IMR-90 (cell line): Measurements from ENCODE around the gene RBBP4. TPM values are rescaled to one million over a fixed set of nuclear protein-coding genes. Genes with fewer than 3 reads are reported as not detected.

Experiments
- ATAC-seq: fragments of 200-7000 bp; cut with Tn5 transposase; 2 replicates; pipeline ENCODE4 v1.9.1; 2020; ENCODE audit warnings: low read depth, mild to moderate bottlenecking, moderate library complexity
- BruUV-seq: library from RNA; stranded (reverse); fragments of 400-500 nt; replicated peaks from 2 replicates; lab custom pipeline; 2021; lab: Mats Ljungman, UMichigan
- CTCF ChIA-PET: fragments of 300-600 bp; formaldehyde crosslinking; extraction: SDS; loops from one replicate; lab custom pipeline; 2021; ENCODE audit warnings: antibody characterized with exemption; lab: Yijun Ruan, JAX
- POLR2A ChIA-PET: fragments of 300-600 bp; sonication (Branson Sonifier 250); formaldehyde crosslinking; loops from one replicate; lab custom pipeline; 2022; ENCODE audit warnings: antibody characterized with exemption; ENCODE audit not compliant: unreplicated experiment; lab: Charles Lee
- DNase-seq: peaks from one replicate; pipeline ENCODE4 v3.0.0; 2013
- H2AFZ ChIP-seq: replicated peaks from 2 replicates; pipeline ENCODE3; 2013; ENCODE audit warnings: low read length, mild to moderate bottlenecking; ENCODE audit not compliant: poor library complexity
- H2AK5ac ChIP-seq: 2 replicates; pipeline ENCODE4 v1.6.1; 2013; ENCODE audit warnings: low read depth, low read length, inconsistent platforms
- H2AK9ac ChIP-seq: replicated peaks from 2 replicates; pipeline ENCODE3; 2013; ENCODE audit warnings: mild to moderate bottlenecking, low read depth, low read length, moderate library complexity; ENCODE audit not compliant: poor library complexity
- H2BK120ac ChIP-seq: 2 replicates; pipeline ENCODE4 v1.6.1; 2013; ENCODE audit warnings: low read depth, low read length, inconsistent platforms
- H2BK15ac ChIP-seq: 3 replicates; pipeline ENCODE4 v1.6.1; 2013; ENCODE audit warnings: low read depth, low read length, inconsistent platforms
- H2BK20ac ChIP-seq: 2 replicates; pipeline ENCODE4 v1.6.1; 2013; ENCODE audit warnings: low read depth, mild to moderate bottlenecking, inconsistent platforms, low read length, moderate library complexity
- H2BK5ac ChIP-seq: 2 replicates; pipeline ENCODE4 v1.6.1; 2013; ENCODE audit warnings: mild to moderate bottlenecking, low read depth, low read length, inconsistent platforms; ENCODE audit not compliant: poor library complexity, severe bottlenecking
- H3K14ac ChIP-seq: replicated peaks from 2 replicates; pipeline ENCODE4 v1.6.1; 2013; ENCODE audit warnings: low read depth, low read length, inconsistent platforms
- H3K18ac ChIP-seq: 2 replicates; pipeline ENCODE4 v1.6.1; 2013; ENCODE audit warnings: low read depth, low read length, control low read depth
- H3K23ac ChIP-seq: 2 replicates; pipeline ENCODE4 v1.6.1; 2013; ENCODE audit warnings: low read depth, low read length, inconsistent platforms
- H3K27ac ChIP-seq: 2 replicates; pipeline ENCODE4 v1.5.1; 2013; ENCODE audit warnings: mild to moderate bottlenecking, control low read depth, low read length; ENCODE audit not compliant: insufficient read depth
- H3K27me3 ChIP-seq: 2 replicates; pipeline ENCODE4 v1.6.1; 2013; ENCODE audit warnings: low read length; ENCODE audit not compliant: control insufficient read depth, insufficient read depth
- H3K36me3 ChIP-seq: 2 replicates; pipeline ENCODE4 v1.6.1; 2013; ENCODE audit warnings: low read length, mixed read lengths; ENCODE audit not compliant: control insufficient read depth, insufficient read depth
- H3K4ac ChIP-seq: 2 replicates; pipeline ENCODE4 v1.6.1; 2013; ENCODE audit warnings: low read depth, low read length, inconsistent platforms
- H3K4me1 ChIP-seq: 2 replicates; pipeline ENCODE4 v1.6.1; 2013; ENCODE audit warnings: low read length, mixed read lengths; ENCODE audit not compliant: control insufficient read depth, insufficient read depth
- H3K4me2 ChIP-seq: 2 replicates; pipeline ENCODE4 v1.6.1; 2013; ENCODE audit warnings: low read depth, mild to moderate bottlenecking, control low read depth, low read length, moderate library complexity
- H3K4me3 ChIP-seq: 2 replicates; pipeline ENCODE4 v1.5.1; 2013; ENCODE audit warnings: low read depth, mild to moderate bottlenecking, control low read depth, low read length, moderate library complexity; ENCODE audit not compliant: insufficient read depth
- H3K56ac ChIP-seq: 2 replicates; pipeline ENCODE4 v1.6.1; 2013; ENCODE audit warnings: low read length, inconsistent platforms; ENCODE audit not compliant: insufficient read depth; ENCODE audit errors: extremely low read depth
- H3K79me1 ChIP-seq, 2 experiments: 2 replicates each; pipeline ENCODE4 v1.6.1; 2013; ENCODE audit warnings: low read length in 2 of 2, inconsistent platforms in 1 of 2, low read depth in 1 of 2
- H3K9ac ChIP-seq: 2 replicates; pipeline ENCODE4 v1.6.1; 2013; ENCODE audit warnings: low read depth, low read length, control low read depth
- H3K9me1 ChIP-seq: 2 replicates; pipeline ENCODE4 v1.6.1; 2013; ENCODE audit warnings: low read length, inconsistent platforms; ENCODE audit not compliant: insufficient read depth
- H3K9me3 ChIP-seq: 2 replicates; pipeline ENCODE4 v1.6.1; 2013; ENCODE audit warnings: low read length; ENCODE audit not compliant: control insufficient read depth, insufficient read depth
- H4K20me1 ChIP-seq: 2 replicates; pipeline ENCODE4 v1.6.1; 2013; ENCODE audit warnings: low read length, inconsistent platforms; ENCODE audit not compliant: insufficient read depth
- H4K5ac ChIP-seq: 2 replicates; pipeline ENCODE4 v1.6.1; 2013; ENCODE audit warnings: mild to moderate bottlenecking, low read depth, low read length, control low read depth
- H4K8ac ChIP-seq, 2 experiments: 2 replicates each; pipeline ENCODE4 v1.6.1; 2013; ENCODE audit warnings: low read depth in 2 of 2, low read length in 2 of 2, control low read depth in 1 of 2, inconsistent platforms in 1 of 2
- H4K91ac ChIP-seq: 2 replicates; pipeline ENCODE4 v1.6.1; 2013; ENCODE audit warnings: low read depth, low read length, inconsistent platforms; ENCODE audit not compliant: insufficient read depth
- BHLHE40 ChIP-seq: fragments of 150-350 bp; IDR thresholded peaks from 2 replicates; pipeline ENCODE4 v1.6.1; 2016; ENCODE audit warnings: mild to moderate bottlenecking, low read depth, low read length
- CEBPB ChIP-seq: IDR thresholded peaks from 2 replicates; pipeline ENCODE4 v1.6.1; 2012; ENCODE audit warnings: low read depth, low read length, improper control_type of control experiment
- MAFK ChIP-seq: IDR thresholded peaks from 2 replicates; pipeline ENCODE4 v1.6.1; 2012; ENCODE audit warnings: low read depth, low read length, improper control_type of control experiment
- POLR2A ChIP-seq: IDR thresholded peaks from 2 replicates; pipeline ENCODE4 v1.6.1; 2012; ENCODE audit warnings: mild to moderate bottlenecking, low read depth, low read length
- RAD21 ChIP-seq: IDR thresholded peaks from 2 replicates; pipeline ENCODE4 v1.6.1; 2012; ENCODE audit warnings: low read length, improper control_type of control experiment
- RCOR1 ChIP-seq: IDR thresholded peaks from 2 replicates; pipeline ENCODE4 v1.6.1; 2012; ENCODE audit warnings: mild to moderate bottlenecking, low read length, improper control_type of control experiment; ENCODE audit not compliant: insufficient replicate concordance
- RFX5 ChIP-seq: IDR thresholded peaks from 2 replicates; pipeline ENCODE4 v1.8.0; 2012; ENCODE audit warnings: low read depth, mild to moderate bottlenecking, low read length, moderate library complexity
- SMC3 ChIP-seq: fragments of 150-350 bp; IDR thresholded peaks from 2 replicates; pipeline ENCODE4 v1.6.1; 2016; ENCODE audit warnings: low read depth, mild to moderate bottlenecking, antibody characterized with exemption, low read length, moderate library complexity
- WGBS, 2 experiments: methylation state at CpG; one replicate each; pipeline versions ENCODE4 v1.1.5 to v1.1.7; 2013; ENCODE audit warnings: missing lambda C conversion rate in 2 of 2; ENCODE audit not compliant: insufficient read length in 1 of 2; ENCODE audit errors: extremely low coverage in 2 of 2; 5-methylcytosine and 5-hydroxymethylcytosine counted together
- dilution Hi-C: fragments of 300-500 bp; cut with HindIII; formaldehyde crosslinking; loops from one replicate; pipeline ENCODE4 v1.14.3; 2018; ENCODE audit warnings: low sequenced_read_pairs; ENCODE audit not compliant: unreplicated experiment
- in situ Hi-C: fragments of 300-500 bp; cut with MboI; formaldehyde crosslinking; loops from 3 replicates; pipeline ENCODE4 v1.14.3; 2019; ENCODE audit warnings: low sequenced_read_pairs, inconsistent platforms, mixed read lengths
- intact Hi-C: fragments of 100-400 bp; cut with micrococcal nuclease; formaldehyde crosslinking; loops from 2 replicates; pipeline ENCODE4 v1.10.0; 2022
- polyA plus RNA-seq, 3 experiments: library from polyadenylated mRNA; depleted of rRNA; stranded (reverse); fragments of >200 nt; gene quantifications; 2 replicates each; pipeline ENCODE4 v1.2.3, GENCODE V29; 2012; ENCODE audit warnings: low replicate concordance in 1 of 3
- total RNA-seq: library from RNA; depleted of rRNA; stranded (reverse); fragments of >200 nt; gene quantifications from 2 replicates; pipeline ENCODE4 v1.2.3, GENCODE V29; 2012

The RBBP4 gene
- total and polyA plus RNA-seq, 2 of the 4 experiments (the other 2 are of a cell fraction), result 82.9 to 161 TPM

- no peak overlapping the region for H2AK5ac ChIP-seq
- POLR2A ChIA-PET, result no interaction called here
- H3K36me3 ChIP-seq, result peaks cover 12% of the 10 kb centered on the region
- H2AFZ ChIP-seq, result no peak overlapping the region
- in situ Hi-C loops, result no loop called here
- no peak overlapping the region for H3K4me3 ChIP-seq
- H3K27ac ChIP-seq, result no peak overlapping the region
- TF ChIP-seq RCOR1 (no peak), MAFK (no peak), RAD21 (no peak), RFX5 (no peak), BHLHE40 (no peak), CEBPB (no peak), SMC3 (no peak), POLR2A (no peak)
- ATAC-seq, result no peak
- H3K9ac ChIP-seq, result no peak overlapping the region
- H2AK9ac ChIP-seq, result no peak overlapping the region
- H4K91ac ChIP-seq, result no peak overlapping the region
- H2BK20ac ChIP-seq, result no peak overlapping the region
- intact Hi-C loops, result no loop called here
- no peak overlapping the region for H3K4ac ChIP-seq
- H3K27me3 ChIP-seq, result no peaks in the 10 kb centered on the region
- no peak overlapping the region for H3K4me2 ChIP-seq
- H2BK5ac ChIP-seq, result no peak overlapping the region
- CTCF ChIA-PET, result interaction anchor here (0.8 kb wide), 1 partner anchor 27 kb away, joined by 3 read pairs; no protein-coding TSS in a partner anchor
- no peak for DNase-seq
- H2BK15ac ChIP-seq, result no peak overlapping the region
- no peaks in the 10 kb centered on the region for H3K9me3 ChIP-seq
- peaks cover 8% of the 10 kb centered on the region for H3K9me1 ChIP-seq
- peaks cover 3% of the 10 kb centered on the region for H4K20me1 ChIP-seq
- dilution Hi-C loops, result no loop called here
- H4K8ac ChIP-seq, result no peak overlapping the region
- 100% methylated on average over 2 of the region's 8 CpGs; no CpG with 5 or more reads in 1 of the 2 experiments for WGBS, 2 experiments
- no peak overlapping the region for H3K18ac ChIP-seq
- no peak overlapping the region for H2BK120ac ChIP-seq
- no peak overlapping the region for H3K23ac ChIP-seq
- BruUV-seq, result no TSS peak
- no peak overlapping the region for H4K5ac ChIP-seq
- no peaks in the 10 kb centered on the region for H3K4me1 ChIP-seq
- peaks cover 16 to 39% of the 10 kb centered on the region in 2 experiments for H3K79me1 ChIP-seq
- H3K14ac ChIP-seq, result no peak overlapping the region
- H3K56ac ChIP-seq, result no peak overlapping the region
These were observed 15.3 kb upstream of the RBBP4 start for GRCh38 chr1:32635508-32636277.
